K562 (cell line): ENCODE data around the gene HNRNPA2B1. TPM values are rescaled to one million over a fixed set of nuclear protein-coding genes. Genes with fewer than 3 reads are reported as not detected.

Source experiments
- BRD4 ChIP-seq: fragments of 200-600 bp; sonication (generic); IDR thresholded peaks from 2 replicates; pipeline ENCODE4 v1.6.1; 2017; ENCODE audit warnings: inconsistent platforms
- DEAF1 ChIP-seq: fragments of 450-650 bp; formaldehyde crosslinking; IDR thresholded peaks from 2 replicates; pipeline ENCODE4 v1.4.0; 2020; ENCODE audit warnings: mild to moderate bottlenecking, moderate library complexity
- DMBX1 ChIP-seq: fragments of 250-450 bp; sonication (Bioruptor Pico); IDR thresholded peaks from 2 replicates; pipeline ENCODE4 v1.8.0; 2022; ENCODE audit warnings: inconsistent platforms, mild to moderate bottlenecking, moderate library complexity, borderline replicate concordance
- EWSR1 ChIP-seq: fragments of 450-650 bp; IDR thresholded peaks from 2 replicates; pipeline ENCODE4 v1.6.1; 2018; ENCODE audit warnings: borderline replicate concordance, mild to moderate bottlenecking, low read depth, moderate library complexity; ENCODE audit not compliant: partially characterized antibody
- HBP1 ChIP-seq: fragments of 450-650 bp; formaldehyde crosslinking; IDR thresholded peaks from 2 replicates; pipeline ENCODE4 v1.4.0; 2022; ENCODE audit warnings: missing genetic modification characterization
- NCOA6 ChIP-seq: fragments of 450-650 bp; IDR thresholded peaks from 2 replicates; pipeline ENCODE4 v1.6.1; 2017; ENCODE audit warnings: mild to moderate bottlenecking
- NR0B1 ChIP-seq: fragments of 450-650 bp; IDR thresholded peaks from one replicate; pipeline ENCODE4 v1.6.1; 2018; ENCODE audit warnings: mild to moderate bottlenecking, moderate library complexity; ENCODE audit not compliant: partially characterized antibody
- TAF1 ChIP-seq: IDR thresholded peaks from 2 replicates; pipeline ENCODE4 v1.6.1; 2011; ENCODE audit warnings: mild to moderate bottlenecking, low read length, moderate library complexity; ENCODE audit not compliant: insufficient read depth, control insufficient read depth, severe bottlenecking; ENCODE audit errors: extremely low read depth
- THRAP3 ChIP-seq: fragments of 450-650 bp; IDR thresholded peaks from 2 replicates; pipeline ENCODE4 v1.6.1; 2016; ENCODE audit warnings: mild to moderate bottlenecking, inconsistent platforms, borderline replicate concordance
- ZC3H4 ChIP-seq: sonication (generic); formaldehyde crosslinking; IDR thresholded peaks from 2 replicates; pipeline ENCODE4 v1.9.0; 2021; ENCODE audit warnings: missing genetic modification reagents, borderline replicate concordance
- ZNF212 ChIP-seq: fragments of 450-650 bp; formaldehyde crosslinking; IDR thresholded peaks from 2 replicates; pipeline ENCODE4 v1.4.0; 2020; ENCODE audit warnings: mild to moderate bottlenecking
- ZNF699 ChIP-seq: fragments of 250-450 bp; sonication (Bioruptor Pico); IDR thresholded peaks from 2 replicates; pipeline ENCODE4 v1.8.0; 2021; ENCODE audit warnings: mild to moderate bottlenecking, moderate library complexity; ENCODE audit not compliant: insufficient replicate concordance
- polyA plus RNA-seq, 8 experiments: library from polyadenylated mRNA; depleted of rRNA in 4 of 8; stranded (reverse) in 5 of 8; unstranded in 3 of 8; fragments of >200 nt; fragmentation: Nextera tagmentation in 2 of 8; fragmentation: Illumina TruSeq in 1 of 8; extraction: Ambion mirVana in 2 of 8; extraction: Trizol in 1 of 8; gene quantifications; 2 replicates each; pipeline versions ENCODE4 v1.2.1 to v1.2.3, GENCODE V29; 2011 to 2014; ENCODE audit warnings: inconsistent platforms in 1 of 8, missing spikeins in 1 of 8
- total RNA-seq, 7 experiments: library from RNA; depleted of rRNA in 6 of 7; stranded (reverse); fragments of >200 nt in 6 of 7; fragmentation: Illumina TruSeq in 2 of 7; extraction: Trizol in 2 of 7; gene quantifications; 2 replicates each; pipeline versions ENCODE4 v1.2.1 to v1.2.3, GENCODE V29; 2011 to 2021; ENCODE audit warnings: low replicate concordance in 1 of 7

HNRNPA2B1 gene
- total and polyA plus RNA-seq, 9 of the 15 experiments (the other 6 are each of a cell fraction or from before 2014, with no cell fraction given) = 630 to 1,989 (median 865) TPM

- no peak for TF ChIP-seq HBP1
- no peak for TF ChIP-seq NR0B1
- 0 out of 2 replicates have a peak, but pooled peaks have one; percentile 4 for TF ChIP-seq DMBX1
- TF ChIP-seq ZNF212 (CRISPR knock-in tag) = no peak
- TF ChIP-seq EWSR1 = no peak
- TF ChIP-seq ZNF699 (CRISPR knock-in tag) = no peak
- peak; percentile 99 for TF ChIP-seq TAF1
- TF ChIP-seq BRD4 = peak; percentile 32; the same call in 1 of the 2 replicates
- no peak for TF ChIP-seq NCOA6
- no peak for TF ChIP-seq DEAF1 (CRISPR knock-in tag)
- peak; percentile 78 for TF ChIP-seq THRAP3
- no peak for TF ChIP-seq ZC3H4 (CRISPR knock-in tag)
These were observed at the start of gene HNRNPA2B1 (continued) for GRCh38 chr7:26200444-26201246.
